Keratinocyte (primary cell): ENCODE results near the gene THBS1. TPM values are rescaled to one million over a fixed set of nuclear protein-coding genes. Genes with fewer than 3 reads are reported as not detected.
A peak's percentile ranks its signal among the peaks of the same experiment; 100 is the strongest.

ENCODE experiments used
- DNase-seq: peaks from one replicate; pipeline ENCODE4 v3.0.0-alpha.2; 2011; ENCODE audit warnings: low read depth, missing footprints, low spot score
- FAIRE-seq: peaks from 2 replicates; lab custom pipeline; 2011; peaks lifted over from hg19 to GRCh38; lab: Jason Lieb, UNC
- H2AFZ ChIP-seq: 2 replicates; pipeline ENCODE4 v1.6.0; 2012; ENCODE audit warnings: low read length, control low read depth, inconsistent platforms; ENCODE audit not compliant: control insufficient read depth
- H3K27ac ChIP-seq: 2 replicates; pipeline ENCODE4 v1.5.1; 2011; ENCODE audit warnings: low read length; ENCODE audit not compliant: control insufficient read depth, insufficient read depth
- H3K27me3 ChIP-seq: 3 replicates; pipeline ENCODE4 v1.6.0; 2011; ENCODE audit warnings: low read length; ENCODE audit not compliant: control insufficient read depth, insufficient read depth; ENCODE audit errors: extremely low read depth
- H3K36me3 ChIP-seq, 2 experiments: 2 replicates in 1 of 2; 3 replicates in 1 of 2; pipeline ENCODE4 v1.5.1; 2011; ENCODE audit warnings: low read length in 2 of 2, mild to moderate bottlenecking in 1 of 2; ENCODE audit not compliant: control insufficient read depth in 2 of 2, insufficient read depth in 2 of 2; ENCODE audit errors: extremely low read depth in 1 of 2
- H3K4me1 ChIP-seq: 3 replicates; pipeline ENCODE4 v1.5.1; 2011; ENCODE audit warnings: low read length; ENCODE audit not compliant: control insufficient read depth, insufficient read depth; ENCODE audit errors: extremely low read depth
- H3K4me2 ChIP-seq: 3 replicates; pipeline ENCODE4 v1.6.0; 2011; ENCODE audit warnings: low read depth, low read length; ENCODE audit not compliant: control insufficient read depth, insufficient read depth; ENCODE audit errors: extremely low read depth
- H3K4me3 ChIP-seq, 3 experiments: fragments of 200-600 bp in 1 of 3; sonication (generic) in 1 of 3; 2 replicates in 2 of 3; 3 replicates in 1 of 3; pipeline ENCODE4 v1.5.1; 2011 to 2016; ENCODE audit warnings: low read length in 3 of 3, mild to moderate bottlenecking in 3 of 3, control low read depth in 2 of 3, inconsistent platforms in 1 of 3, low read depth in 1 of 3, mixed read lengths in 1 of 3, mixed run types in 1 of 3, moderate library complexity in 1 of 3; ENCODE audit not compliant: control insufficient read depth in 2 of 3, insufficient read depth in 2 of 3; ENCODE audit errors: extremely low read depth in 1 of 3
- H3K79me2 ChIP-seq: 2 replicates; pipeline ENCODE4 v1.6.0; 2012; ENCODE audit warnings: low read length; ENCODE audit not compliant: control insufficient read depth, insufficient read depth
- H3K9ac ChIP-seq: 3 replicates; pipeline ENCODE4 v1.6.0; 2011; ENCODE audit warnings: low read length; ENCODE audit not compliant: control insufficient read depth, insufficient read depth; ENCODE audit errors: extremely low read depth
- H3K9me1 ChIP-seq: 3 replicates; pipeline ENCODE4 v1.6.0; 2011; ENCODE audit warnings: low read length; ENCODE audit not compliant: control insufficient read depth, insufficient read depth; ENCODE audit errors: extremely low read depth
- H3K9me3 ChIP-seq: 2 replicates; pipeline ENCODE4 v1.5.1; 2012; ENCODE audit warnings: low read depth, low read length; ENCODE audit not compliant: control insufficient read depth
- H4K20me1 ChIP-seq: 3 replicates; pipeline ENCODE4 v1.6.0; 2011; ENCODE audit warnings: low read length; ENCODE audit not compliant: control insufficient read depth, insufficient read depth; ENCODE audit errors: extremely low read depth
- CTCF ChIP-seq, 3 experiments: IDR thresholded peaks in 1 of 3; conservative IDR thresholded peaks in 1 of 3; optimal IDR thresholded peaks in 1 of 3; 2 replicates in 2 of 3; 3 replicates in 1 of 3; pipeline versions ENCODE3 to v1.5.1; 2011; ENCODE audit warnings: low read length in 3 of 3, mild to moderate bottlenecking in 3 of 3, moderate library complexity in 2 of 3, control low read depth in 1 of 3, inconsistent platforms in 1 of 3; ENCODE audit not compliant: insufficient read depth in 2 of 3; ENCODE audit errors: extremely low read depth in 1 of 3
- EZH2 ChIP-seq: IDR thresholded peaks from one replicate; pipeline ENCODE4 v1.6.1; 2012; ENCODE audit warnings: inconsistent platforms, mild to moderate bottlenecking, low read length, moderate library complexity
- dilution Hi-C: fragments of 300-500 bp; cut with MboI; formaldehyde crosslinking; loops from one replicate; pipeline ENCODE4 v1.7.0; 2020; ENCODE audit warnings: low sequenced_read_pairs; ENCODE audit not compliant: extremely low pct_ligation_motif_present
- polyA plus RNA-seq, 5 experiments: library from polyadenylated mRNA; depleted of rRNA in 3 of 5; stranded (reverse) in 3 of 5; stranded (forward) in 1 of 5; unstranded in 1 of 5; fragments of >200 nt; gene quantifications; 1 replicate in 1 of 5; 2 replicates in 3 of 5; 3 replicates in 1 of 5; pipeline versions ENCODE4 v1.2.1 to v1.2.3, GENCODE V29; 2011 to 2012; ENCODE audit warnings: missing spikeins in 2 of 5, low read depth in 1 of 5, low replicate concordance in 1 of 5

Gene THBS1
- polyA plus RNA-seq, 1 donor (not counting 4 experiments of a cell fraction or from before 2014, with no cell fraction given): 789 TPM

DNA sequence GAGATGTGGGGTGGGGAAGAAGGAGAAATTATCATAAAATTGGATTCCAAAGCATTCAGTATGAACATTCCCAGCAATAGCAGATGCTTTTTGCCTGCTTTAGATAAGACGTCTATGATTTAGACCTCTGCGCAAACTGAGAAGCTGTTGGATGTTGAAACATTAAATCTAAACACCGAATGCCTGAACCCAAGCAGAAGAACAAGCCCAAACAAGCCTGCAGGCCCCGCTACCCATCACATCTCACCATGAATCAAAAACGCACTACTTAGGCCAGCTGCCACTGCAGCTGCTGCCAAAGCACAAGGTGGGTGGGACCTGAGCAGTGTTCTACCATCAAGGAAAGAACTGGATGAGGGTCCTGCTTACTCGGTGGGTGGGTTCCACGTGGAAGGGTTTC, 24.4 kb upstream of the THBS1 start:
- peaks cover 18% of the 10 kb centered on the region for H3K4me1 ChIP-seq
- DNase-seq: no peak
- no peaks in the 10 kb centered on the region for H3K9me1 ChIP-seq
- FAIRE-seq: peak; percentile 83
- no peaks in the 10 kb centered on the region for H4K20me1 ChIP-seq
- no peak overlapping the region for H3K27ac ChIP-seq
- TF ChIP-seq CTCF (optimal IDR thresholded peaks at IDR 0.05 in 1 of 3, IDR thresholded peaks at IDR 0.05 in 1 of 3, conservative IDR thresholded peaks at IDR 0.05 in 1 of 3; ENCODE audit: extremely low read depth in 1 of 3, insufficient read depth in 2 of 3, low read length in 3 of 3) (no peak), EZH2 (no peak)
- H3K36me3 ChIP-seq: no peaks in the 10 kb centered on the region
- no peaks in the 10 kb centered on the region for H3K79me2 ChIP-seq
- no peak overlapping the region for H3K9ac ChIP-seq
- peak overlapping the region in 1 of 3 experiments; percentile 20 for H3K4me3 ChIP-seq
- H3K4me2 ChIP-seq: peak overlapping the region; percentile 56
- dilution Hi-C loops: no loop called here
- no peaks in the 10 kb centered on the region for H3K27me3 ChIP-seq
- H2AFZ ChIP-seq: peak overlapping the region; percentile 60
- H3K9me3 ChIP-seq: no peaks in the 10 kb centered on the region

GRCh38 chr15:39558421-39558820, 22.5 kb upstream of the THBS1 start:
- peaks cover 18% of the 10 kb centered on the region for H3K4me1 ChIP-seq
- no peak for DNase-seq
- dilution Hi-C loops: no loop called here
- H3K9me3 ChIP-seq: no peaks in the 10 kb centered on the region
- peak overlapping the region; percentile 4 for H2AFZ ChIP-seq
- H4K20me1 ChIP-seq: no peaks in the 10 kb centered on the region
- H3K4me2 ChIP-seq: no peak overlapping the region
- H3K9ac ChIP-seq: no peak overlapping the region
- no peaks in the 10 kb centered on the region for H3K36me3 ChIP-seq
- no peaks in the 10 kb centered on the region for H3K9me1 ChIP-seq
- peak; percentile 63 for FAIRE-seq
- TF ChIP-seq CTCF (optimal IDR thresholded peaks at IDR 0.05 in 1 of 3, IDR thresholded peaks at IDR 0.05 in 1 of 3, conservative IDR thresholded peaks at IDR 0.05 in 1 of 3; ENCODE audit: extremely low read depth in 1 of 3, insufficient read depth in 2 of 3, low read length in 3 of 3): no peak
- no peak for TF ChIP-seq EZH2
- no peak overlapping the region for H3K27ac ChIP-seq
- no peaks in the 10 kb centered on the region for H3K27me3 ChIP-seq
- H3K4me3 ChIP-seq: no peak overlapping the region
- H3K79me2 ChIP-seq: no peaks in the 10 kb centered on the region
